GM13977 (cell line): ENCODE results near the gene CCBE1.

Experiments used
- DNase-seq: peaks from one replicate; pipeline ENCODE4 v3.0.0; 2012; ENCODE audit warnings: low spot score
- in situ Hi-C: fragments of 300-500 bp; cut with MboI; formaldehyde crosslinking; loops from one replicate; pipeline ENCODE4 v1.12.0; 2022; ENCODE audit warnings: low sequenced_read_pairs, low pct_unique_long_range_greater_than_20kb, mixed read lengths, inconsistent platforms; ENCODE audit not compliant: unreplicated experiment
- TF ChIP-seq, protein P1 (sequence below): IDR thresholded peaks from 2 replicates; pipeline ENCODE4 v1.5.1; 2012; ENCODE audit warnings: mild to moderate bottlenecking, control low read depth; ENCODE audit not compliant: insufficient read depth; ENCODE audit errors: extremely low read depth, missing control alignments

Gene CCBE1

DNA sequence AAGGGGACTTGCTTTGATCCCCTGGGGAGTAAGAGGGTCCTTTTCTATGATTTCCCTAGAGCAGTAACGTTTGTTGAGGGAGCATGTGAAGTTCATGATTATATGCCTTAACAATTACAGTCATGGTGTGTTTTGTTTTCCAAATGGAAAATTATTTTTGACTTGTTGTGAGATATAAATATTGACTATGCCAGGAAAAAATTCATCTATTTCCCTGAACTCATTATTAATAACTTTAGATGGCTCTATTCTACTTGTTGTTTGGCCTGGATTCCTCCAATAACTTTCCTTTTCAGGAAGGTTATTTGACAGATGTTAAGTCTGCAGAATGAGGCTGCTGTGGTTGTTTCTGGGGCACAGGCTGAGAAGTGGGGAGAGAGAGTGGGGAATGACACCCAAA lies 266.1 kb downstream of the CCBE1 start:
- in situ Hi-C loops = no loop called here
- DNase-seq = no peak
- TF ChIP-seq, protein P1, sequence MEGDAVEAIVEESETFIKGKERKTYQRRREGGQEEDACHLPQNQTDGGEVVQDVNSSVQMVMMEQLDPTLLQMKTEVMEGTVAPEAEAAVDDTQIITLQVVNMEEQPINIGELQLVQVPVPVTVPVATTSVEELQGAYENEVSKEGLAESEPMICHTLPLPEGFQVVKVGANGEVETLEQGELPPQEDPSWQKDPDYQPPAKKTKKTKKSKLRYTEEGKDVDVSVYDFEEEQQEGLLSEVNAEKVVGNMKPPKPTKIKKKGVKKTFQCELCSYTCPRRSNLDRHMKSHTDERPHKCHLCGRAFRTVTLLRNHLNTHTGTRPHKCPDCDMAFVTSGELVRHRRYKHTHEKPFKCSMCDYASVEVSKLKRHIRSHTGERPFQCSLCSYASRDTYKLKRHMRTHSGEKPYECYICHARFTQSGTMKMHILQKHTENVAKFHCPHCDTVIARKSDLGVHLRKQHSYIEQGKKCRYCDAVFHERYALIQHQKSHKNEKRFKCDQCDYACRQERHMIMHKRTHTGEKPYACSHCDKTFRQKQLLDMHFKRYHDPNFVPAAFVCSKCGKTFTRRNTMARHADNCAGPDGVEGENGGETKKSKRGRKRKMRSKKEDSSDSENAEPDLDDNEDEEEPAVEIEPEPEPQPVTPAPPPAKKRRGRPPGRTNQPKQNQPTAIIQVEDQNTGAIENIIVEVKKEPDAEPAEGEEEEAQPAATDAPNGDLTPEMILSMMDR = no peak

DNA sequence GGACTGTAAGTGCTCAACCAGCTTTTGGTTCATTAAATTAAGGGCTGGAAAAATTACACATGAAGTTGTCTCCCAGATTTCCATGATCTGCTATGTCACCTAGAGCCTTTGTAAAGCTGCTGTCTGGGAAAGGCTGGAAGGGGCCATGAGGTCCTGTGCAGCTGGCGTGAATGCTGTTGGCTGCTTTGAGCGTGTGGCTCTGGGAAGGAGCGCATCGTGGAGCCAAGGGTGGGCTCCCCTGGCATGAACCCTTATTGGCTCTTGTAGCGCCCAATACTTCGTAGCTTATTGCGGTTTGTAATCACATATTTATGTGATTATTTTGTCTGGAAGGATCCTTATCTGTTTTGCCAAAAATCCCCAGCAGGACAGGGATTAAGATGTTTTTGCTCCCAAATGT lies 267.6 kb downstream of the CCBE1 start:
- TF ChIP-seq, protein P1 = no peak
- in situ Hi-C loops = no loop called here
- no peak for DNase-seq

DNA sequence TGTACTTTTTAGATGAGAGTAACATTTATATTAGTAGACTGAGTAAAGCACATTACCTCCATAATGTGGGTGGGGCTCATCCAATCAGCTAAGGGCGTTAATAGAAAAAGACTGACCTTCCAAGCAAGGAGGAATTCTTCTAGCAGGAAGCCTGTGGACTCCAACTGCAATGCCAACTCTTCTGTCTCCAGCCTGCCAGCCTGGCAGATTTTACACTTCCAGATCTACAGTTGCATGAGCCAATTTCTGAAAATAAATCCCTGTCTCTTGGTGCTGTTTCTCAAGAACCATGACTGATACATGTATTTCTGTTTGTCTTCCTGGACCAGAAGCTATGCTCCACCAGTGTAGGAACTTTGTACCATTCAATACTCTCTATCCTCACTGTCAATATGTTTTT lies 269.2 kb downstream of the CCBE1 start:
- TF ChIP-seq, protein P1 = no peak
- DNase-seq = no peak
- in situ Hi-C loops = no loop called here

DNA sequence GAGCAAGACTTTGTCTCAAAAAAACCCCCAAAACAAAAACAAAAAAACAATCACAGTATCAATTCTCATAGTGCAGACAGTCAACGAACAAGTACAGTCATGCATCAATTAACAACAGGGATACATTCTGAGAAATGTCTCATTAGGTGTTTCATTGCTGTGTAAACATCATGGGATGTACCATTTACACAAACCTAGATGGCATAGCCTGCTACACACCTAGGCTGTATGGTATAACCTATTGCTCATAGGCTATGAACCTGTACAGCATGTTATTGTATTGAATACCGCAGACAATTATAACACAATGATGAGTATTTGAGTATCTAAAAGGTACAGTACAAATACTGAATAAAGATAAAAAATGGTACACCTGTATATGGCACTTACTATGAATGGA lies 270.4 kb downstream of the CCBE1 start:
- TF ChIP-seq, protein P1 = no peak
- in situ Hi-C loops = no loop called here

DNA sequence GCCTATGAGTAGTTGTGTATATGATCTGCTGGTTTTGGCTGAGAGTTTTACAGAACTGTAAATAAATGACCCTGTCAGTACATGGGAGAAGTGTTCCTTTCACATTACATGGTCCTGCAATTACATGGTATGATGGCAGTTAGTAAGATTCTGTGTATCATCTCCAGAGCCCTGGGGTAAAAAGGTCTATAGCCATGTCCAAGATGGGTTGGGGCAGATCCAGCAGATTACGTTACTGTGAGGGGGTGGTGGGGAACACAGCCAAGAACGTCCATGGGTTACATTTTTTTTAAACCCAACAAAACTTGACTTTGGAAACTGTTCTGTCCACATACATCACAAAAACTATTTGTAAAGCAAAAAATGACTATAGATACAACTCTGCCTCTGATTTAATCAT lies 274.0 kb downstream of the CCBE1 start:
- DNase-seq = no peak
- TF ChIP-seq, protein P1 = no peak
- in situ Hi-C loops = no loop called here

More for the DNA sequence above, 270.4 kb downstream of the CCBE1 start:
- DNase-seq = no peak

DNA sequence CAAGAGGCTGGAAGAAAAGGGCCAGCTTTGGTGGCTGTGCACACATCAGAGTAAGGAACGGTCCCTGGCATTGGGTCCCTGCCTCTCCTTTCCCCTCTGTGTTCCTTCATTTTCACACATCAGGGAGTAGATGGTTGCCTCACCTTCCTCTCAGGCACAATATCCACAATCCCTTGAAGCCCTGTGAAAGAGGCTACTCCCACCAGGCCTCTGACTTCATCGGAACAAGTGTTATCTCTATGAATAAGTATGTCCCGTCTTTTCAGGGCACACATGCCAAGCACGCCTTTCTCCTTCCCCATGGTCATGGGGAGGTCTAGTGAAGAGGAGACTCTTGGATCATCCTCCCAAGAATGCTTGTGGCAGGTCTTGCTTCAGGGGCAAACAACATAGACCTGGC lies 277.0 kb downstream of the CCBE1 start:
- no peak for DNase-seq
- TF ChIP-seq, protein P1 = no peak
- in situ Hi-C loops = no loop called here

DNA sequence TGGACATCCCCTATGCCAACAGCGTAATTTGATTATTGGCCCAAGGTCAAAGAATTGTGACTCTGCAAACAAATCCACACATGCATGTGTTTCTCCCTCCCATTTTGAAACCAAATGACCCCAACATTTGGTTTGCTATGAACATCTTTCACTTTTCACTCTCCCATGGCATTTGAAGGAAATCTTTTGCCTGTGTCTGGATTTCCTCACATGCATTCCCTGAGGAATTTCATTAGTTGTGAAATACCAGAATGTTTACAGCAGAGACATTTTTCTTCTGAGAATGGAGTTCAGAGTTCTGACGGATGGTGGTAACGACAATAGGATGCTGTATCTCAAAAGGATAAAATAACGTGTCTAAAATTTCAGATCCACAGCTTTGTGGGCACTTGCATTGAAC lies 277.8 kb downstream of the CCBE1 start:
- DNase-seq = no peak
- TF ChIP-seq, protein P1 = no peak
- in situ Hi-C loops = no loop called here
